Gastroesophageal sphincter (tissue), 2 donors: ENCODE results near the gene SCIMP.

ENCODE experiments used
- POLR2A ChIP-seq, 2 donors: fragments of 450-650 bp; IDR thresholded peaks; one replicate each; pipeline ENCODE4 v1.6.1; 2017; ENCODE audit warnings: antibody characterized with exemption in 2 of 2, mild to moderate bottlenecking in 2 of 2, moderate library complexity in 1 of 2
- POLR2AphosphoS5 ChIP-seq: sonication (generic); formaldehyde crosslinking; IDR thresholded peaks from one replicate; pipeline ENCODE4 v1.6.1; 2017; ENCODE audit warnings: antibody characterized with exemption

DNA sequence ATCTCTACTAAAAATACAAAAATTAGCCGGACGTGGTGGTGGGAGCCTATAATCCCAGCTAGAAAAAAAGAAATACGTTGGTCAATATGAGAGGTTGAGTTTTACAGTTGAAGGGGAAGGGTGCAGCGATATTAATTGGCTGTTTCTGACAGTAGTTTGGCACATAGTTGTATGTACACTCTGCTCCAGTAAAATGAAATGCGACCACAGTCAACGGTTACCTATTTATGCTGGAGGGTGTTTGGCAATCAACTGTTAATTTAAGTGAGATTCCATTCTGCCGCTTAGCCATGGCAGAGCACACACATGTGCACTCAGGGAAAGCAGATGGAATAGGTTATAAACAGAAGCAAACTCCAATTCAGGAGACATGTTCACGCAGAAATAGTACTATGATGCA, 33.6 kb downstream of the SCIMP start:
- TF ChIP-seq POLR2A (IDR thresholded peaks at IDR 0.05) (no peak), POLR2AphosphoS5 (no peak)
